Measurements from ENCODE around the gene DRAM1. TPM values are rescaled to one million over a fixed set of nuclear protein-coding genes. Genes with fewer than 3 reads are reported as not detected.
A peak's percentile ranks its signal among the peaks of the same experiment; 100 is the strongest.

DRAM1 gene
- total and polyA plus RNA-seq, 2 of the 4 experiments (the other 2 are of a cell fraction) = 20.0 to 27.2 TPM

DNA sequence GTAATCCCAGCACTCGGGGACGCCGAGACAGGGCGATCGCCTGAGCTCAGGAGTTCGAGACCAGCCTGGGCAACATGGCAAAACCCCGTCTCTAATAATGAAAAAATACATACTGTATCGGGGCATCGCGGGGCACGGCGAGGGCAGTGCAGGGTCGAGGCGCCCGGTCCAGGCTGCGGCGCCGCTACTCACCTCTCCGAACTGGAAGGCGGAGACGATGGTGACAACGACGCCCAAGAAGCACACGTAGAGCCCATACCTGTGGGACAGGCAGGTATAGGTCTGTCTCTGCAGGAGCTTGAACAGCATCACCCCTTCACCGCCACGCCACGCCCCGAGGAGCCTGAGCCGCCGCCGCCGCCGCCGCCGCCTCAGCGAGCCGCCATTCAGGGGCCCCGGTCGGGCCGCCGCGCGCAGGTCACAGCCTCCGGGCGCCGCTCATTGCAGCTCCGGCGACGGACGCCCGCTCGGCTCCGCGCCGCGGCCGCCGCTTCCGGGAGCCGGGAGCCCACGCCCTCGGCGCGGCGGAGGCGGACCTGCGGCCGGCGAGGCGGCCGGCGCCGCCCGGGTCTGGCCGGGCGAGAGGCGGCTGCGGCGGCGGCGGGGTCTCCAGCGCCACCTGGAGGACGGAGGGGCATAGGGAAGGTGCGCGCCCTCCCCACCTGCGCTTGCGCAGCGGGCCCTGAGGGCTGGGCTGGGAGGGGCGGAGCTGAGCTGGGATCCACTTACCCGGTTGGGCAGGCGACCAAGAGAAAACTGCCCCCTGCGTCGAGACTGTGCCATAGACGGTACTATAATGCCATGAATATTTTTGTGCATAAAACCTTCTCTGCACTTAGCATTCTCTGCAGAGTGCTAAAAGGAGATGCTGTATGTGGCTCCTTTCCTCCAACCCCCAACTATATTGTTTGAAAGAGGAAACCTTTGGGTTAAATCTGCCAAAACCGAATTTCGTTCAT, 46.7 kb upstream of the DRAM1 start, which contains the start of gene GNPTAB:
Gene GNPTAB (minus strand): TSS at position 593 of the 959 bp plus-strand sequence. CDS start 284 bp downstream, at position 309.
- ChIA-PET POLR2A (ENCODE audit: unreplicated experiment) (interaction anchor here (0.5 to 0.7 kb wide), 4 partner anchors 15 to 378 kb away, joined by 4 to 13 read pairs (median 10); no protein-coding TSS in a partner anchor), CTCF (interaction anchor here (0.5 to 4.4 kb wide), 20 partner anchors 9 to 1997 kb away, joined by 3 to 19 read pairs (median 4); no protein-coding TSS in a partner anchor)
- peak within 1 kb of the TSS; percentile 88 for H3K4ac ChIP-seq (ENCODE audit: low read depth, low read length)
- DNase-seq (peak; percentile 88), ATAC-seq (ENCODE audit: low read depth) (peak; percentile 99)
- H3K4me3 ChIP-seq (ENCODE audit: insufficient read depth, low read depth, low read length) = peak within 1 kb of the TSS; percentile 97
- H2BK20ac ChIP-seq (ENCODE audit: low read depth, low read length) = no peak within 1 kb of the TSS
- H2AFZ ChIP-seq (replicated peaks; ENCODE audit: low read length, poor library complexity) = peak within 1 kb of the TSS; percentile 97
- intact Hi-C loops (cut with micrococcal nuclease) = loop anchor here (1.0 to 10.0 kb wide), 3 partner anchors 57 to 416 kb away; no protein-coding TSS in a partner anchor
- peak within 1 kb of the TSS; percentile 65 for H4K5ac ChIP-seq (ENCODE audit: low read depth, low read length)
- peak within 1 kb of the TSS; percentile 94 for H3K9ac ChIP-seq (ENCODE audit: low read depth, low read length)
- no peaks in the 10 kb centered on the region for H3K36me3 ChIP-seq (ENCODE audit: control insufficient read depth, insufficient read depth, low read length)
- H4K8ac ChIP-seq (ENCODE audit: low read depth in 2 of 2, low read length in 2 of 2) = peak within 1 kb of the TSS; percentile 24 to 78; a peak in 2 of 4 replicates
- H3K79me1 ChIP-seq (ENCODE audit: low read depth in 1 of 2, low read length in 2 of 2) = peaks cover 11 to 26% of the 10 kb centered on the region in 2 experiments; a peak in 3 of 4 replicates
- H2AK9ac ChIP-seq (replicated peaks; ENCODE audit: low read depth, low read length, poor library complexity) = peak within 1 kb of the TSS; percentile 82
- TF ChIP-seq MXI1 (IDR thresholded peaks at IDR 0.05; ENCODE audit: borderline replicate concordance, low read depth, low read length) = peak; percentile 28; the same call in 1 of the 2 replicates
- TF ChIP-seq POLR2A (IDR thresholded peaks at IDR 0.05; ENCODE audit: low read depth, low read length) = peak; percentile 41; the same call in 1 of the 2 replicates
- TF ChIP-seq CHD1 (IDR thresholded peaks at IDR 0.05; ENCODE audit: low read depth, low read length) = no peak
- no peak for TF ChIP-seq RCOR1 (IDR thresholded peaks at IDR 0.05; ENCODE audit: insufficient replicate concordance, low read length)
- TF ChIP-seq FOS (IDR thresholded peaks at IDR 0.05; ENCODE audit: low read depth, low read length) = no peak
- TF ChIP-seq, protein P1, sequence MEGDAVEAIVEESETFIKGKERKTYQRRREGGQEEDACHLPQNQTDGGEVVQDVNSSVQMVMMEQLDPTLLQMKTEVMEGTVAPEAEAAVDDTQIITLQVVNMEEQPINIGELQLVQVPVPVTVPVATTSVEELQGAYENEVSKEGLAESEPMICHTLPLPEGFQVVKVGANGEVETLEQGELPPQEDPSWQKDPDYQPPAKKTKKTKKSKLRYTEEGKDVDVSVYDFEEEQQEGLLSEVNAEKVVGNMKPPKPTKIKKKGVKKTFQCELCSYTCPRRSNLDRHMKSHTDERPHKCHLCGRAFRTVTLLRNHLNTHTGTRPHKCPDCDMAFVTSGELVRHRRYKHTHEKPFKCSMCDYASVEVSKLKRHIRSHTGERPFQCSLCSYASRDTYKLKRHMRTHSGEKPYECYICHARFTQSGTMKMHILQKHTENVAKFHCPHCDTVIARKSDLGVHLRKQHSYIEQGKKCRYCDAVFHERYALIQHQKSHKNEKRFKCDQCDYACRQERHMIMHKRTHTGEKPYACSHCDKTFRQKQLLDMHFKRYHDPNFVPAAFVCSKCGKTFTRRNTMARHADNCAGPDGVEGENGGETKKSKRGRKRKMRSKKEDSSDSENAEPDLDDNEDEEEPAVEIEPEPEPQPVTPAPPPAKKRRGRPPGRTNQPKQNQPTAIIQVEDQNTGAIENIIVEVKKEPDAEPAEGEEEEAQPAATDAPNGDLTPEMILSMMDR (conservative IDR thresholded peaks at IDR 0.05; ENCODE audit: low read depth, low read length) = peak; percentile 94
- TF ChIP-seq NFE2L2 (IDR thresholded peaks at IDR 0.05; ENCODE audit: low read depth, low read length) = 0 out of 2 replicates have a peak, but pooled peaks have one; percentile 1
- peak; percentile 63 for TF ChIP-seq RAD21 (IDR thresholded peaks at IDR 0.05; ENCODE audit: low read length)
- TF ChIP-seq MAFK (IDR thresholded peaks at IDR 0.05; ENCODE audit: low read depth, low read length) = no peak
- TF ChIP-seq, protein P2, sequence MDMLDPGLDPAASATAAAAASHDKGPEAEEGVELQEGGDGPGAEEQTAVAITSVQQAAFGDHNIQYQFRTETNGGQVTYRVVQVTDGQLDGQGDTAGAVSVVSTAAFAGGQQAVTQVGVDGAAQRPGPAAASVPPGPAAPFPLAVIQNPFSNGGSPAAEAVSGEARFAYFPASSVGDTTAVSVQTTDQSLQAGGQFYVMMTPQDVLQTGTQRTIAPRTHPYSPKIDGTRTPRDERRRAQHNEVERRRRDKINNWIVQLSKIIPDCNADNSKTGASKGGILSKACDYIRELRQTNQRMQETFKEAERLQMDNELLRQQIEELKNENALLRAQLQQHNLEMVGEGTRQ (IDR thresholded peaks at IDR 0.05; ENCODE audit: low read depth, low read length) = no peak
- peak; percentile 89; the same call in 1 of the 2 replicates for TF ChIP-seq MAZ (IDR thresholded peaks at IDR 0.05; ENCODE audit: borderline replicate concordance, low read depth, low read length)
- TF ChIP-seq SMC3 (IDR thresholded peaks at IDR 0.05; ENCODE audit: low read depth, low read length) = peak; percentile 59
- dilution Hi-C loops (cut with HindIII; ENCODE audit: low sequenced_read_pairs, unreplicated experiment) = no loop called here
- H3K14ac ChIP-seq (replicated peaks; ENCODE audit: low read depth, low read length) = peak within 1 kb of the TSS; percentile 93
- peak within 1 kb of the TSS; percentile 57; the same call in 1 of the 2 replicates for H4K91ac ChIP-seq (ENCODE audit: insufficient read depth, low read depth, low read length)
- no peaks in the 10 kb centered on the region for H4K20me1 ChIP-seq (ENCODE audit: insufficient read depth, low read length)
- H3K27ac ChIP-seq (ENCODE audit: insufficient read depth, low read length) = peak within 1 kb of the TSS; percentile 56
- H3K4me2 ChIP-seq (ENCODE audit: low read depth, low read length) = peak within 1 kb of the TSS; percentile 99
- no peaks in the 10 kb centered on the region for H3K27me3 ChIP-seq (ENCODE audit: control insufficient read depth, insufficient read depth, low read length)
- peak within 1 kb of the TSS; percentile 88 for H3K23ac ChIP-seq (ENCODE audit: low read depth, low read length)
- peak within 1 kb of the TSS; percentile 61; the same call in 1 of the 2 replicates for H3K18ac ChIP-seq (ENCODE audit: low read depth, low read length)
- H2BK120ac ChIP-seq (ENCODE audit: low read depth, low read length) = peak within 1 kb of the TSS; percentile 33
- WGBS, 2 experiments (ENCODE audit: extremely low coverage in 2 of 2, insufficient read length in 1 of 2) = 0% methylated on average over 16 of the region's 96 CpGs; no CpG with 5 or more reads in 1 of the 2 experiments
- in situ Hi-C loops (cut with MboI; ENCODE audit: low sequenced_read_pairs) = no loop called here
- BruUV-seq (replicated peaks) = no TSS peak
- 0 out of 2 replicates have a peak within 1 kb of the TSS, but pooled peaks have one; percentile 12 for H3K56ac ChIP-seq (ENCODE audit: extremely low read depth, insufficient read depth, low read length)
- H2BK5ac ChIP-seq (ENCODE audit: low read depth, low read length, poor library complexity, severe bottlenecking) = no peak within 1 kb of the TSS
- H3K9me1 ChIP-seq (ENCODE audit: insufficient read depth, low read length) = no peaks in the 10 kb centered on the region
- H2AK5ac ChIP-seq (ENCODE audit: low read depth, low read length) = no peak within 1 kb of the TSS
- no peaks in the 10 kb centered on the region for H3K4me1 ChIP-seq (ENCODE audit: control insufficient read depth, insufficient read depth, low read length)
- no peaks in the 10 kb centered on the region for H3K9me3 ChIP-seq (ENCODE audit: control insufficient read depth, insufficient read depth, low read length)
- no peak within 1 kb of the TSS for H2BK15ac ChIP-seq (ENCODE audit: low read depth, low read length)

Measured in IMR-90 (cell line).